GM15510 (cell line): ENCODE measurements around the gene SNTG2.

Source experiments
- POLR2A ChIP-seq: IDR thresholded peaks from 3 replicates; pipeline ENCODE4 v1.6.1; 2011; ENCODE audit warnings: borderline replicate concordance; ENCODE audit not compliant: insufficient read length; ENCODE audit errors: extremely low read depth

SNTG2 gene

DNA sequence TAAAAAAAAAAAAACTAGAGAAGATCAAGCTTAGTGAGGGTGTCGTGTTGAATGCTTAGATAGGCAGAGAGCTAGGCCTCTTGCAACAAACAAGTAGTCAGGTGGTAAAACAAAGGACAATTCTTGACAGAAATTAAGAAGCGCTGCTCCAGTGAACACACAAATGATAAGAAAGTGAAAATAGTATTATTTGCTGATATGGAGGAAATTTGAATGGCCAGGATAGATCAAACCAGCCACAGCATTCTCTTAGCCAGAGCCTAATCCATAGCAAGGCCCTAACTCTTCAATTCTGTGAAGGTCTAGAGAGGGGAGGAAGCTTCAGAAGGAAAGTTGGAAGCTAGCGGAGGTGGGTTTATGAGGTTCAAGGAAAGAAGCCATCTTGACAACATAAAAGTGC is 121.0 kb downstream of the SNTG2 start:
- TF ChIP-seq POLR2A, result no peak

DNA sequence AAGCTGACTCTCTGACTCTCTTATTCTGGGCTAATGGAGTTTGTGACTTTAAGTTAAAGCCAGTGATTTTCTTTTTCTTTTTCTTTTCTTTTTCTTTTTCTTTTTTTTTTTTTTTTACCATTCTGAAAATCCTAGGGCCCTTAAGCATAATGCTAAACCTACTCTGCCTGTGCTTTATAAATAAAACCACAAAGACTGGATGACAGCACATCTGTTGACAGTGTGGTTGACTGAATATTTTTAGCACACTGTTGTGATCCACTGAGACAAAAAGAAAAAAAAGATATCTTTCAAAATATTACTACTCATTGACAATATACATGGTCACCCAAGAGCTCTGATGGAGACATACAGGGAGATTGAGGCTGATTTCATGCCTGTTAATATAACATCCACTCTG is 121.6 kb downstream of the SNTG2 start:
- TF ChIP-seq POLR2A, result no peak

DNA sequence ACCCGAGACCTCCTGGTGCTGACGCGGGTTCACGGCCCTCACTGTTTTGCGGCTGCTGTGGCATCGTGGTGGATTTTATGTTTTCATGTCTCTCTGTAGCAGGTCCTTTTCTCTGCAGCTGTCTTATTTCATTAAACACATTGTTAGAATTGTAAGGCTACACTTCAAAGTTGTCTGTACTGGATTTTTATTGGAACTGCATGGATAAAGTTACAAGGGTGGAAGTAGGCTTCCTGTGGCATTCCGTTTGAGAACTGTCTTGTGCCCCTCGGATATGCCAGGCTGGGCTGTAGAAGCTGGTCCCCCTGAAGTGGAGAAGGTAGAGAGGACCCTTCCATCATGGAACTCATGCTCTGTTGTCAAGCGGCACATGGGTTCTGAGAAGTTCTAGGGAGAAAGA is 127.3 kb downstream of the SNTG2 start:
- TF ChIP-seq POLR2A, result no peak

DNA sequence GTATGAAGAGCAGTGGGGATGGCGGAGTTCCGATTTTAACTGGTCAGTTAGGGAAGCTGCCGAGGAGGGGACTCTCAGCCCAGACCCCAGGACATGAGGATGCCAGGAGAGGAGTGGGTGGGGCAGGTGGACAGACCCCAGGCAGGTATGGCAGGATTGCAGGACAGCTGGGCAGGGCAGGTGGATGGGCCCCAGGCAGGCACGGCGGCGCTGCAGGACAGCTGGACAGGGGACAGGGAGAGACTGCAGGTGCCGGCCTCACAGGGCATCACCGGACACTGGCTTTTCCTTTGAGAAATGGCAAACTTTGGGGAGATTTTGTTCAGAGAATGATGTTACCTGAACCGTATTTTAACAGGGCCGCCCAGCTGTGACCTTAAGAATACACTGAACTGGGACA is 127.7 kb downstream of the SNTG2 start:
- TF ChIP-seq POLR2A, result no peak

DNA sequence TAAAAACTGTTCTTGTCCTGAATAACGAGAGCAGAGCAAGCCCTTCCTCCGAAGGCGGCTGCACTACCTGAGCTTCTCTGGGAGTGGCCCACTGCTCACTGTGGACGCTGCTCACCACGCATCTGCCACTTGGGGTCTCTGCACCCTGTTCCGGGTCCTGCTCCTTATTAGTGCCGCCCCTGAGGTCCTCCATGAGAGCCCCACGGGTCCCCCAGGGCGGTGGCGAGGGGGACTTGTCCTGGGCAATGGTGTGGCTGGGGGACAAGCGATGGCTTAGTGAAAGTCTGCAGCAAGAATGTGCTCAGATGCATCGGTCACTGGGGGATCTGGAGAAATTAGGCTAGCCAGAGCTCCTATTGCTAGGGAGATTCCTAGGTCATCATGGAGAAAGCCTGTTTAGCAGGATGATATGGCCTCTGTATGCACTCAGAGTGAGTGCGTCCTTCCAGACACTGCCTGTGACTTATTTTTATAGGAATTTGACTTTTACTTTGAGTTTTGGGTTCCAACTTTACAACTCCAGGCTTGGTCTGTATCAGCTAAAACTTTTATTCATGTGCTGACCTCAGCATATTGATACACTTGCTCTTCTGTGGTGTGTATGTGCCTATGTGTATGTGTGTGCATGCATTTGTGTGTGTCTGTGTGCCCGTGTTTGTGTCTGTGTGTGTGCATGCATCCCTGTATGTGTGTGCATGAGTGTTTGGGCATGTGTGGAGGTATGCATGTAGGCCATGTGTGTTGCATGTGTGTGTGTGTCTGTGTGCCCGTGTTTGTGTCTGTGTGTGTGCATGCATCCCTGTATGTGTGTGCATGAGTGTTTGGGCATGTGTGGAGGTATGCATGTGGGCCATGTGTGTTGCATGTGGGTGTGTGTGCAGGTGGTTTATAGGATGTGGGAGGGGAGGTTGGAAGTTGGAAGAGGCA is 129.5 kb downstream of the SNTG2 start:
- no peak for TF ChIP-seq POLR2A

DNA sequence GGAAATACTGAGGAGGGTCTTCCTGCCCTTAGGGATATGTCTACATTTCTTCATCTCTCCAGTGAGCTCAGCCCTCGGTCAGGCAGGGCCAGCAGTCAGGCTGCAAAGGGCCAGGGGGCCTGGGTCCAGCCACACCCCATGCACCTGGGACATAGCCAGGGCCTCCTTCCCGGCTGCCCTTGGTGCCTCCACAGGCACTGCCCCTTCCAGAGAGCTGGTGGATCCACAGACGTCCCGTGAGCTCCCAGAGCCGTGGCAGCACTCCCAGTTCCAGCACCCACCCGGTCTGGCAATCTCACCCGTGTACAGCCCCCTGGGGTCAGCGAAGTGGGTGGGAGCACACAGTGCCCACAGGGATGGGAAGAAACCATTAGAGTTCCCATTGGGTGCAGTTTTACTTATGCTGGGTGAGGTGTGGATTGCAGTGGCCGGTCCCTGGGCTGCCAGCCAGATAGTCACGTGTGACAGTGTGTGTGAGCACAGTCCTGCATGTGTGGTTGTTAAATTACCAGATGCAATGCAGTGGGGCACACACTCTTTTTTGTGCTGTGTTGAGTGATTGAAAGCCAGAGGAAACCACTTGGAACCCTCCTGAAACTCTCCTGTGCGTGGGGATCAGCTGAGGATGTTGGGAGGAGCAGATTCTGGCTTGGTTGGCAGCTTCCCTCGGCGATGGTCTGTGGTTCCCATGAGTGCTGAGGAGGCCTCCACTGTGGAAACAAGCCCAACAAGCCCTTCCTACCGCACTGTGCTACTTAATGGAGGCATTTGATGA is 131.0 kb downstream of the SNTG2 start:
- no peak for TF ChIP-seq POLR2A

DNA sequence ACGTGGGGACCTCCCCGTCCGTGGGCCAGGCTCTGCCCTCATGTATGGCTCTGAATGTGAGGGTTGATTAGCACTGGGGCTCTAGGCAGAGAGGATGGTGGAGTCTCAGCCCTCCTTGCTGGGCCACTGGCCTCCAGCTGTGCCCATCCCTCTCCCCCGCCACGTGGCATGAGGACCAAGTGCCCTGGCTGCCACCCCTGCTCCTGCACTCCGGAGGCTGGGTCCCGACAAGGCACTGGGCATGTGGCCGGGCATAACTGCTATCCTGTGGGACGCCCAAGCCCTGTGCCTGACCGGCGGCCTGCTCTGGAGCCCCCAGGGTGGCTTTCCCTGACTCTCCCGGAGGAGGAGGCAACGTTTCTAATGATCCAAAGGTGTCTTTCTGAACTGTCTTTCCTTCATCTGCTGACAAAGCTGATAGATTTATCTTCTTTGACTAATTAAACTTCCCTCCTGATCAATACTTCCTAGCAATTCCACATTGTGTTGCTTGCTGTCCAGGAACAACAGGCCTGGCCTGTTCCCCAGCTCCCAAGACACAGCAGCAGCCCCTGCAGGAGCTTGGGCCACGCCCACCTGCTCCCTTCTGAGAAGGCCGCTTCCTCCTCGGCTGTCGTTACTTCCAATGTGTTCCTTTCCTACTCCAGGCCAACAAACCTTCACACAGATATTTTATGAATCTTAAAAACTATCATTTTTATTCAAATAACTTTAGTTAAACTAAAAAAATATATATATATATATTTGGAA is 132.0 kb downstream of the SNTG2 start:
- TF ChIP-seq POLR2A, result no peak

DNA sequence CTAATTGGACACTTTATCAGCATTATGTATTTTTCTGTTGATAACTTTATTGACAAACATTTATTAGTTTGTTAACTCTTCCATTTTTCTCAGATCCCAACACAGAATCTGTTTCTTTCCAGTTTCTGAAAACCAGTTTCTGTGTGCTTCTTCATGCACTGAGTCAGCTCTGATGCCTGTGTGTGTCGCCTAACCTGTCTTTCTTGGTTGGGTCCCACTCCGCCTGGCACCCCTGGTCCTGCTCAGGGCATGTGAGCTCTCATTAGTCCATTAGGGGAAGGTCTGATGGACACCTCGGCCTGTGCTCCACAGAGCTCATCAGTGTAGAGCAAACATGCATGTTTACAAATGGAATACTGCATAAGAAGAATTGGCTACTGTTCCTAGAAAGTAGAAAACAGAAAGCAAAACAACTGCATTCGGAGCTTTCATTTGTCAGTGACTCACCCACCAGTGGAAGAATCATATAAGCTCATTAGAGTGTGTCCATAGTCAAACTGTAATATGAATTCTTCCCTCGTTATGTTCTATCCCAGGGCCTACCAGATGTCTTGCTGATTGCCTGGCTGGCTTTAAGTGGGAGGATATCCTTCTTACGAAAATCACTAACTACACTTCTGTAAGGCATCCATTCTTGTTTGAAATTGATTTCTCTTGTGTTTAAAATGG is 137.7 kb downstream of the SNTG2 start:
- TF ChIP-seq POLR2A, result no peak

DNA sequence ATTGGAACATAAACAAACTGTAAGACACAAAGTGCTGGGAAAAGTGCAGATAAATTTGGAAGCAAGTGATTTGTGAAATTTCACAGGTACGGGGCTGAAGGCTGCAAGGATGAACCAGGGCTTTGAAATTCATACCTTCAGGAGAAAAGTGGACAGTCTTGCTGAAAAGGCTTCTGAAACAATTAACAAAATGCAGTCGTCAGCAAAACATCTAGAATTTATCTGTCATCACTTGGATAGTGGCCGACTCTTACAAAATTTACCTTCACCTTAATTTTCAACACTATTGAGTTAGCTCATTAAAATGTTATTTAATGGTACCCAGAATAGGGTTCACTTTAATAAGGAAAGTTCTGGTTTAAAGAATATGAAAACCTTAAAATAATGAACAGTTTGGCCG is 138.3 kb downstream of the SNTG2 start:
- TF ChIP-seq POLR2A, result no peak

DNA sequence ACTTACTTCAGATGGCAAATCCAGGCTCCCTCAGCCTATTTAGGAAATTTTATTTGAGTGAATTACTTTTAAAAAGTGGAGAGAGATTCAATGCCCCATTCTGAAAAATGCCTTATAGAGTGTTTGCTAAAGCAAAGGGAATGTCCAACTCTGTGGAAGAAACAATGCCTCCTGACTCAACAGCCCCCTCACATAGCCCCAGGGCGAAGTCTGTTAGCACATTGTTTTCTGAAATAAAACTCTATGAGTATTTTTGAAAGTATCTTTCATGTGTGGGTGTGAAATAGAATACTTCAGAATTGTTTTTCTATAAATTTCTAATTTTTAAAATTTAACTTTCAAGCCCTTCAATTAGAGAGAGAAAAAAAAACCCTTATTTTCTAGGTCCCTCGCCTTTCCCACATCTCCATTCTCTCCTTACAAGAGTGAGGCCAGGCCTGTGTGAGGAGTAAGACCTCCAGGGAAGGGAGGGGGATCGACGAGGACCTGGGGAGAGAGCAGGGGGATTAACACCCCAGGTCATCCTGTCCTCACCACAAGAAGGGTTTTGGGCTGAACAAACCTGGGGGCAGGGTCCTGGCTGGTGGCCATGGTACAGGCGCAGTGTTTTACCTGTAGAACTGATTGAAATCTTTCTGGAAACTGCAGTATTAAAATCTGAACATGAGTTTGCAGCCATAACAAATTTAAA is 141.4 kb downstream of the SNTG2 start:
- no peak for TF ChIP-seq POLR2A

DNA sequence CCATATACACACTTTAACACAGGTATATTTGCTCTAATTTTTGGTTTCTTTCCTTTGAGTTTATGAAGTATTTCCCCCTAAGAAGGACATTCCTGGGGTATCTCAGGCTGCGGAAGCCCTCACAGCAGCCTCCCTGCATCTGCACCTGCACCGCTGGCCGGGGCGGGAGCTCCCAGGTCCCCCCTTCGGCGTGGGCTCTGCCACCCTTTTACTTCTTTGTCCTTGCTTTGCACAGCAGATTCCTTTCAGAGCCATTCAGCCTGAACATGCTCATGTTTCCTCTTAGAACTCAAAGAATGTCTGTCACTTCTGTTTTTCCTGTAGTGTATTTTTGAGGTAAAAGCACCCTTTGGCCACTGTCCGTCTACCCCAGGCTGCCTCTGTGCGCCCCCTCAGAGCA is 146.5 kb downstream of the SNTG2 start:
- TF ChIP-seq POLR2A, result no peak

DNA sequence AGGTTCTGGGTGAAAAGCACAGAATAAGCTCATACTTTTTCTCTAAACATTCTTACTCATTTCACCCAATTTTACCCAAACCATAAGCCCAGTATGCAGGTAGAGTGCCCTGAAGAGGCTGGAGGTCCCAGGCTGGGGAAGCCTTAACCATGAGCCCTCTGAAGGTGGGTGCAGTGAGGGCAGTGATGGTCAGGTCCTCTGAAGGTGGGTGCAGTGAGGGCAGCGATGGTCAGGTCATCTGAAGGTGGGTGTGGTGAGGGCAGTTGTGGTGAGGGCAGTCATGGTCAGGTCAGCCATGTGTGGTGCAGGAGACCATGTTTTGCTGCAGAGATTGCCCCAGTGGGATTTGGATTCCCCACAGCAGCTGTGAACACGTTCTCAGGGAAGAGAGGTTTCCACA is 148.8 kb downstream of the SNTG2 start:
- no peak for TF ChIP-seq POLR2A

DNA sequence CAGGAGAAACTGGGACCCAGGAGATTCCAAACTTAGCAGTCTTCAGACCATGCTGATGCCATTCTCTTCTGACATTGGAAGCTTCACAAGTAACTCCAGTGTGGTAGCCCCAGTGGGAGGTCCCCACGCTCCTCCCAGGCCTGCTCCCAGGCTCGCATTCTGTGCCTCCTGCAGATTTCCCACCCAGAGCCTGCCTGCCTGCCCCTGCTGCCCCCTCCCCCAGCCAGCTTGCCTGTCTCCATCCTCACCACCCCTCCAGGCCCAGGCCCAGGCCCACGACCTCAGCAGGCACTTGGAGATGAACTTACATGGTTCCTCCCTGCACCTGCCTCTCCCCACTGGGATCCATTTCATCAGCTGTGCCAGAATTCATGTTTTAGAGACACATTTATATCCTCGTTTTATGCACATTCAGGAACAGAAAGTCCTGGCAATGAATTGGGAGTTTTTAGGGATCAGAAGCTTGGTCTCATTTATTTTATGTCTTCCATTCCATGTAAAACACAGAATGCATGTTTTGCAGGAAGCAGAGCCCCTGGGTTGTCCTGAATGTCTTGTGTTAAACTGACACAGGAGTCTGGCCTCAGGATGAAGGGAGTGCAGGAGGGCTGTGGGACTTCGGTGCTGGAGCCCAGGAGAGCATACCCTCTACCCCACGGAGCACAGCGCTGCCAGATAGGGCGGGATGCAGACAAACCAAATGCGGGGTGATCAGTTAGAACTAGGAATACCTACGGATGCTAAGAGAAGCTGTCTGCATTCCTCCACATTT is 150.5 kb downstream of the SNTG2 start:
- no peak for TF ChIP-seq POLR2A
